HG03095 (cell line): ENCODE data around the gene RTN4.
"Not testable (repeated sequence)": the region's sequence is repeated elsewhere in the genome, so short reads cannot be mapped to it uniquely, and the experiment has no call there.

ENCODE experiments used
- ATAC-seq: cut with Tn5 transposase; IDR thresholded peaks from one replicate; pipeline ENCODE4 v1.9.1; 2021; ENCODE audit warnings: moderate library complexity; ENCODE audit not compliant: unreplicated experiment

Gene RTN4, protein sequence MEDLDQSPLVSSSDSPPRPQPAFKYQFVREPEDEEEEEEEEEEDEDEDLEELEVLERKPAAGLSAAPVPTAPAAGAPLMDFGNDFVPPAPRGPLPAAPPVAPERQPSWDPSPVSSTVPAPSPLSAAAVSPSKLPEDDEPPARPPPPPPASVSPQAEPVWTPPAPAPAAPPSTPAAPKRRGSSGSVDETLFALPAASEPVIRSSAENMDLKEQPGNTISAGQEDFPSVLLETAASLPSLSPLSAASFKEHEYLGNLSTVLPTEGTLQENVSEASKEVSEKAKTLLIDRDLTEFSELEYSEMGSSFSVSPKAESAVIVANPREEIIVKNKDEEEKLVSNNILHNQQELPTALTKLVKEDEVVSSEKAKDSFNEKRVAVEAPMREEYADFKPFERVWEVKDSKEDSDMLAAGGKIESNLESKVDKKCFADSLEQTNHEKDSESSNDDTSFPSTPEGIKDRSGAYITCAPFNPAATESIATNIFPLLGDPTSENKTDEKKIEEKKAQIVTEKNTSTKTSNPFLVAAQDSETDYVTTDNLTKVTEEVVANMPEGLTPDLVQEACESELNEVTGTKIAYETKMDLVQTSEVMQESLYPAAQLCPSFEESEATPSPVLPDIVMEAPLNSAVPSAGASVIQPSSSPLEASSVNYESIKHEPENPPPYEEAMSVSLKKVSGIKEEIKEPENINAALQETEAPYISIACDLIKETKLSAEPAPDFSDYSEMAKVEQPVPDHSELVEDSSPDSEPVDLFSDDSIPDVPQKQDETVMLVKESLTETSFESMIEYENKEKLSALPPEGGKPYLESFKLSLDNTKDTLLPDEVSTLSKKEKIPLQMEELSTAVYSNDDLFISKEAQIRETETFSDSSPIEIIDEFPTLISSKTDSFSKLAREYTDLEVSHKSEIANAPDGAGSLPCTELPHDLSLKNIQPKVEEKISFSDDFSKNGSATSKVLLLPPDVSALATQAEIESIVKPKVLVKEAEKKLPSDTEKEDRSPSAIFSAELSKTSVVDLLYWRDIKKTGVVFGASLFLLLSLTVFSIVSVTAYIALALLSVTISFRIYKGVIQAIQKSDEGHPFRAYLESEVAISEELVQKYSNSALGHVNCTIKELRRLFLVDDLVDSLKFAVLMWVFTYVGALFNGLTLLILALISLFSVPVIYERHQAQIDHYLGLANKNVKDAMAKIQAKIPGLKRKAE

GRCh38 chr2:55050100-55050994 lies at the start of gene RTN4:
TSS of gene RTN4 (minus strand) at chr2:55050451. CDS start at chr2:55050300, 151 bp downstream.
- peak; percentile 73 for ATAC-seq

- ATAC-seq, result no peak
These were observed 49.2 kb upstream of the RTN4 start for GRCh38 chr2:55099493-55099877.

GRCh38 chr2:55097461-55098410 lies 47.5 kb upstream of the RTN4 start:
- no peak for ATAC-seq

GRCh38 chr2:55097082-55097460 lies 46.8 kb upstream of the RTN4 start:
- no peak for ATAC-seq

DNA sequence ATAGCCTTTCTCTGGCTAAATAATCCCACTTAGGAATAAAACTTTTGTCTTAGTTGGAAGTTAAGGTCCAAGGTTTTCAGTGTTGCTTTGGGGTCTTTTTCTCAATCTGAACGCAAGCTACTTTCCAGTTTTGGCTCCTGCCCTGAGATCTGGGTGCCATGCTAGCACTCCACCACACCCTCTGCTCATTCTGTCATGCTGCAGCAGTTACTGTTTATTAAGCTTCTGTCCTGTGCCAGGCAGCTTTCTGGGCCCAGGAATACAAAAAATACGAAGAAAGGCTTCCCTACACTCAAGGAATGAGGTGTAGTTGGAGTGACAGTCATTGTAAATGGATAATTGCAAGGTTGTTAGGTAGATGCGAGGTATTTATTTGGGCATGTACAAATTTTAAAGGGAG lies 46.3 kb upstream of the RTN4 start:
- ATAC-seq, result no peak

DNA sequence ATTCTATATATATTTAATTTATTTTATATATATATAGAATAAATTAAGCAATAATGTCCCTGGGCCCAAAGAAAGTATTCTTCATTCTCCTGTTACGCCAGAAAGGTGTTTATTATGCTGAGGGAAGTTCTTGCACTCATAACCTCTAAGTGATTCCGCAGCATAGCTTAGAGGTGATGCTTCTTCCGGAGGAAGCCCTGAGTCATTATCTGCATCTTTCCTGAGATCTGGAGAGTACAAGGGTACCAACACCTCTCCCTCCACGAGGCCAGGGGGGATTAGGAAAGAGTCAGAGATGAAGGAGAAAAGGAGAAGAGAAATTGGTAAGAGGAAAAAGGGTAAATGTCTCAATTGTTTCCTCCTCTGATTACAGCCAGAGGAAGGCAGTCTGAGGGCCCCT lies 43.1 kb upstream of the RTN4 start:
- no peak for ATAC-seq

- ATAC-seq, result no peak
These were observed 42.2 kb upstream of the RTN4 start for GRCh38 chr2:55092439-55092838.

GRCh38 chr2:55091681-55092080 lies 41.4 kb upstream of the RTN4 start:
- not testable (repeated sequence) for ATAC-seq

- ATAC-seq, result no peak
These were observed 40.5 kb upstream of the RTN4 start for GRCh38 chr2:55090702-55091101.

GRCh38 chr2:55089726-55090125 lies 39.5 kb upstream of the RTN4 start:
- ATAC-seq, result no peak

- ATAC-seq, result no peak
These were observed 38.1 kb upstream of the RTN4 start for GRCh38 chr2:55088400-55088799.

- ATAC-seq, result no peak
These were observed 37.7 kb upstream of the RTN4 start for GRCh38 chr2:55087936-55088335.

DNA sequence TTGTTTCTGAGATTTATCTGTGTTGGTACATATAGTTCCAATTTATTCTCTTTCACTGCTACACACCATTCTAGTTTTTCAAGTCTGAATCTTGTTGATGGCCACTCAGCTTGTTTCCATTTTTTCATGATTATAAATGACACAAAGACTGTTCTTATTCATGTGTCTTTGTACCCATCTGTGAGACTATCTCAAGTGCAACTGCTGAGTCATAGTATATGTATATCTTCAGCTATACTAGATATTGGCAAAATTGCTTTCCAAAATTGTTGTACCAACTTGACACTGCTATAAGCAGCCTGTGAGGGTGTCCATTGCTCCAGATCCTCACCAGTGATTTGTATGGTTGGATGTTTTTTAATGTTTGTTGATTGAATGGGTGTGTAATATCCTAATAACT lies 37.2 kb upstream of the RTN4 start:
- ATAC-seq, result no peak

DNA sequence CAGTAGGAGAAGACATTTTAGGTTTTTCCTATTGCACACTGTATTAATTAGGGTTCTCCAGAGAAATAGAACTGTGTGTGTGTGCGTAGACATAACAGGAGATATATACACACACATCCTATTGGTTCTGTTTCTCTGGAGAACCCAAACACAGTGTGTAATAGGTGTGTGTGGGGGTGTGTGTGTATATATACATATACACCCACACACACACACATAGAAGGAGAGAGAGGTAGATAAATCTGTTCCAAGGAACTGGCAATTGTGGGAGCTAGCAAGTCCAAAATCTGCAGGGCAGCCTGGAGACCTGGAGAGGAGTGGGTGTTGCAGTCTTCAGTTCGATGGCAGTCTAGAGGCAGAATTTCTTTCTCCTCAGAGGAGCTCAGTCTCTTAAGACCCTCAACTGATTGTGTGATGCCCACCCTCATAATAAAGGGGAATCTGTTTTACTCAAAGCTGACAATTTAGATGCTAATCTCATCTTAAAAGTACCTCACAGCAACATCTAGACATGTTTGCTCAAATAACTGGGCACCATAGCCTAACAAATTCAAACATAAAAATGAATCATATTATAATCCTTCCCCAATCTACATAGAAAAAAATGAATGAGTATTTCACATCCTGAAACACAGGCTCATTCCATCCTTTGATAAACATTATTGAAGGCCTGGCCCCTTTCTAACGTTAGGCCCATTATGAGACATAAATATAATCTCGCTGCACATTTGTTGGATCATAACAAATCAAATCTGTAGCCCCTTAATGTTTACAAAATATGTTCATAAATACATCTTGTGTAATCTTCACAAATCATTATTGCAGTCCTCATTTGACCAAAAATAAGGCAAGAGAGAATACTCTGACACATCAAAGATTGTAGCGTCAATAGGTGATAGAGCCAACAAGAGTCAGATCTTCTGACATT lies 35.1 kb upstream of the RTN4 start:
- no peak for ATAC-seq

DNA sequence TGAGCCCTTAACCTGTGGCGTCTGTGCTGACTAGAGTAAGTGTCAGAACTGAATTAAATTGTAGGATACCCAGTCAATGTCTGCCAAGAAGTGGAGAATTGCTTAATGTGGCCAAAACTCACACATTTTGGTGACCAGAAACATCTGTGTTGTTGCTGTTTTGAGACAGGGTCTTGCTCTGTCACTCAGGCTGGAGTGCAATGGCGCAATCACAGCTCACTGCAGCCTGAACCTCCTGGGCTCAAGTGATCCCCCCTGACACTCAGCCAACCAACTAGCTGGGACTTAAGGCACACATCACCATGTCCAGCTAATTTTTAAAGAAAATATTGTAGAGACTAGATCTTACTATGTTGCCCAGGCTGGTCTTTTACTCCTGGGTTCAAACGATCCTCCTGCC lies 34.4 kb upstream of the RTN4 start:
- ATAC-seq, result no peak

- no peak for ATAC-seq
These were observed 30.0 kb upstream of the RTN4 start for GRCh38 chr2:55080204-55080738.

DNA sequence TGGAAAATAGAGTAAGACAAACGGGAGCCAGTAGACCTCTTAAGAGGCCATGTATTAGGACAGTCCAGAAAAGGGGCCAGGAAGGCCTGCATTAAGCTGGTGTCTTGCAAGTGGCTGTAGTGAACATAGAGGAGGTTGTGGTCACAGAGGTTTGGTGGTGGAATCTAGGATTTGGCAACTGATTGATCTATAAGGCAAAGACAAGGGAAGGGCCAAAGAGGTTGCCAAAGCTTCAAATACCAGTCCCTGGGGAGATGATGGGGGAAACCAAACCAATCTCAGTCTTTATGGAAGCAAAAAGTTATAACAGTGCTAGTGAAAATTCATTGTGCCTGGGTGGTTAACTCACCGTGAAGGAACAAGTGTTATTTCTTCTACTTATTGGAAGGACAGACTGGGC lies 28.7 kb upstream of the RTN4 start:
- no peak for ATAC-seq

DNA sequence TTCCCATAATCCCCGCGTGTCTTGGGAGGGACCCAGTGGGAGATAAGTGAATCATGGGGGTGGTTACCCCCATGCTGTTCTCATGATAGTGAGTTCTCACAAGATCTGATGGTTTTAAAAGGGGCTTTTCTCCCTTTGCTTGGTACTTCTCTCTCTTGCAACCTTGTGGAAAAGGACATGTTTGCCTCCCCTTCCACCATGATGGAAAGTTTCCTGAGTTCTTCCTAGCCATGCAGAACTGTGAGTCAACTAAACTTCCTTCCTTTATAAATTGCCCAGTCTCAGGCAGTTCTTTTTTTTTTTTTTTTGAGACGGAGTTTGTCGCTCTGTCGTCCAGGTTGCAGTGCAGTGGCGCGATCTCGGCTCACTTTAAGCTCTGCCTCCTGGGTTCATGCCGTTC lies 26.5 kb upstream of the RTN4 start:
- no peak for ATAC-seq
